ENCODE measurements around the gene NF1.

Gene NF1

DNA sequence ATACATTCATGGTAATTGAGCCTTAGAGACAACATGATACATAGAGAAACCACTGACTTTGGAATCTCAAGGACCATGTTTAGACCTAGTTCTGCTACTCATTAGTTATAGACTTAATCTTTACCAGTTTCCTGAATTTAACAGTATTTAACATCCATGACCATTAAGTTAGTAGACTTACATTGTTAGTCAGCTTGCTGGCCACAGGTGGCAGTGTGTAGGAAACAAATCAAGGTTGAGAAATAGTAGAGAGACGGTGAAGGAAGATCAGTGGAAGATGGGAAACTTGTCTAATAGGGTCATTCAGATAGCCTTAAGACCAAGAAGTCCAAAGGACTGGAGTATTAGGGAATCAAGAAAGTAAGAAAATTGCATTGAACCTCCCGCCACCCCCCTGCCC, 171.3 kb downstream of the NF1 start:
- Histone ChIP-seq H3K9ac (ENCODE audit: low read length) (no peak overlapping the region), H3K56ac (ENCODE audit: low read length) (no peak overlapping the region), H3K27ac (ENCODE audit: low read depth, low read length) (no peak overlapping the region), H3K4me3 (ENCODE audit: low read length) (no peak overlapping the region), H4K8ac (ENCODE audit: low read depth, low read length) (no peak overlapping the region), H3K36me3 (ENCODE audit: control insufficient read depth, insufficient read depth, low read length) (no peaks in the 10 kb centered on the region), H2BK5ac (ENCODE audit: low read length) (no peak overlapping the region), H2BK120ac (ENCODE audit: low read depth, low read length) (no peak overlapping the region), H3K79me2 (ENCODE audit: control insufficient read depth, insufficient read depth, low read length) (no peaks in the 10 kb centered on the region), H3K4me2 (ENCODE audit: low read length) (no peak overlapping the region), H3K23ac (ENCODE audit: low read length) (no peak overlapping the region), H2AK5ac (ENCODE audit: low read length) (no peak overlapping the region), H3K4ac (ENCODE audit: low read depth, low read length) (no peak overlapping the region), H2BK15ac (replicated peaks; ENCODE audit: low read depth) (no peak overlapping the region), H3K79me1 (ENCODE audit: low read length) (no peaks in the 10 kb centered on the region), H3K27me3 (ENCODE audit: insufficient read depth, low read length, poor library complexity) (no peaks in the 10 kb centered on the region), H3K4me1 (ENCODE audit: control insufficient read depth, low read depth, low read length) (peaks cover 1% of the 10 kb centered on the region), H4K5ac (ENCODE audit: low read length) (no peak overlapping the region), H3K18ac (ENCODE audit: low read length) (no peak overlapping the region)
- DNase-seq, result peak; percentile 45
- no CpG with 5 or more reads among the region's 2 CpGs for WGBS (ENCODE audit: extremely low coverage, insufficient coverage, low lambda C conversion rate)

DNA sequence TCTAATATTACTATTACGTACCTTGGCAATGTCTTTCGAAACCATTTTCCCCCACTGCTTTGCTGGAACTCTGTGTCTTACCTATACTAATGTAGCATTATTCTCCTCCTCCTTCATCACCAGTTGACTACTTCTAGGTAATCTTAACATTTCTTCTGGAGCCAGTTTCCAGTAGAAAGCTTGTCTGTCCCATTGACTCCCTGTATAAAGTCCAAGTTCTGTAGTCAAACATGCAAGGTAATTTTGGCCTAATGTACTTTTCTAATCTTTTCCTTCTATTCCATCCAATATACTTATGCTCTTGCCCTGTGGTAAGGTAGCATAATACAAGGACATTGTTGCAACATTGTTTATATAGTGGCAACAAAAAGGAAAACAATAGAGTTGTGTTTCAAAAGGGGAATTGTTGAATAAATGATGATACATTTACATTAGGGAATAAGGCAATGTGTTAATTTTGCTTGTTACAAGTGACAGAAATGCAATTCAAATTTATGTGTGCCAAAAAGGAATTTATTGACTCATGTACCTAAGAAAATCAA, 174.3 kb downstream of the NF1 start:
- Histone ChIP-seq H3K27me3 (ENCODE audit: insufficient read depth, low read length, poor library complexity) (no peaks in the 10 kb centered on the region), H2BK15ac (replicated peaks; ENCODE audit: low read depth) (no peak overlapping the region), H4K8ac (ENCODE audit: low read depth, low read length) (no peak overlapping the region), H3K9ac (ENCODE audit: low read length) (no peak overlapping the region), H2BK5ac (ENCODE audit: low read length) (no peak overlapping the region), H4K5ac (ENCODE audit: low read length) (no peak overlapping the region), H3K4me2 (ENCODE audit: low read length) (no peak overlapping the region), H3K56ac (ENCODE audit: low read length) (no peak overlapping the region), H3K4me3 (ENCODE audit: low read length) (no peak overlapping the region), H3K27ac (ENCODE audit: low read depth, low read length) (peak overlapping the region; percentile 7), H2BK120ac (ENCODE audit: low read depth, low read length) (no peak overlapping the region), H3K79me1 (ENCODE audit: low read length) (no peaks in the 10 kb centered on the region), H3K23ac (ENCODE audit: low read length) (no peak overlapping the region), H2AK5ac (ENCODE audit: low read length) (no peak overlapping the region), H3K18ac (ENCODE audit: low read length) (no peak overlapping the region), H3K36me3 (ENCODE audit: control insufficient read depth, insufficient read depth, low read length) (no peaks in the 10 kb centered on the region), H3K4me1 (ENCODE audit: control insufficient read depth, low read depth, low read length) (peaks cover 1% of the 10 kb centered on the region), H3K79me2 (ENCODE audit: control insufficient read depth, insufficient read depth, low read length) (no peaks in the 10 kb centered on the region), H3K4ac (ENCODE audit: low read depth, low read length) (no peak overlapping the region)
- DNase-seq, result no peak
- no CpG with 5 or more reads among the region's 2 CpGs for WGBS (ENCODE audit: extremely low coverage, insufficient coverage, low lambda C conversion rate)

DNA sequence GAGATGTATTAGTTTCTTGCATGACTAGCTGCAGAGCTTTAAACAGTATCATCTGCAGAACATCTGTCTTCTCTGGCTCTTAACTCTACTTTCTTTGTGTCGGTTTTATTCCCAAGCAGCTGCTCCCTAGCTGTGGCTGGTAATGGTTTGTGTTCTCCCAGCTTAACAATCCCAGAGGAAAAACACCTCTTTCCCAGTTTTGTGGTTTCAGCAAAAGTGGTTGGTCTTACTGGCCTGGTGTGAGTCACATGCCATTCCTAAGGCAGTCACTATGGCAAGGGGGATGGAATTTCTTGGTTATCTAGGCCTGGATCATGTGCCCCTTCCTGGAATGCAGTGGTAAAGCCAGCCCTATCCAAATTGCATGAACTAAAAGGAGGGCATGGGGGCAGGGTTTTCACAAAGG, 174.8 kb downstream of the NF1 start:
- H4K5ac ChIP-seq (ENCODE audit: low read length), result no peak overlapping the region
- no peaks in the 10 kb centered on the region for H3K79me2 ChIP-seq (ENCODE audit: control insufficient read depth, insufficient read depth, low read length)
- no peak overlapping the region for H4K8ac ChIP-seq (ENCODE audit: low read depth, low read length)
- H2BK120ac ChIP-seq (ENCODE audit: low read depth, low read length), result no peak overlapping the region
- no peaks in the 10 kb centered on the region for H3K27me3 ChIP-seq (ENCODE audit: insufficient read depth, low read length, poor library complexity)
- no peak overlapping the region for H3K4me2 ChIP-seq (ENCODE audit: low read length)
- H3K18ac ChIP-seq (ENCODE audit: low read length), result no peak overlapping the region
- H3K4me3 ChIP-seq (ENCODE audit: low read length), result no peak overlapping the region
- peak overlapping the region; percentile 7 for H3K27ac ChIP-seq (ENCODE audit: low read depth, low read length)
- H3K36me3 ChIP-seq (ENCODE audit: control insufficient read depth, insufficient read depth, low read length), result no peaks in the 10 kb centered on the region
- H2BK5ac ChIP-seq (ENCODE audit: low read length), result no peak overlapping the region
- no peaks in the 10 kb centered on the region for H3K79me1 ChIP-seq (ENCODE audit: low read length)
- no peak overlapping the region for H2BK15ac ChIP-seq (replicated peaks; ENCODE audit: low read depth)
- no peak overlapping the region for H2AK5ac ChIP-seq (ENCODE audit: low read length)
- H3K4ac ChIP-seq (ENCODE audit: low read depth, low read length), result no peak overlapping the region
- H3K23ac ChIP-seq (ENCODE audit: low read length), result no peak overlapping the region
- WGBS (ENCODE audit: extremely low coverage, insufficient coverage, low lambda C conversion rate), result no CpG with 5 or more reads among the region's 1 CpG
- H3K9ac ChIP-seq (ENCODE audit: low read length), result no peak overlapping the region
- no peak overlapping the region for H3K56ac ChIP-seq (ENCODE audit: low read length)
- peaks cover 1% of the 10 kb centered on the region for H3K4me1 ChIP-seq (ENCODE audit: control insufficient read depth, low read depth, low read length)
- peak; percentile 96 for DNase-seq

DNA sequence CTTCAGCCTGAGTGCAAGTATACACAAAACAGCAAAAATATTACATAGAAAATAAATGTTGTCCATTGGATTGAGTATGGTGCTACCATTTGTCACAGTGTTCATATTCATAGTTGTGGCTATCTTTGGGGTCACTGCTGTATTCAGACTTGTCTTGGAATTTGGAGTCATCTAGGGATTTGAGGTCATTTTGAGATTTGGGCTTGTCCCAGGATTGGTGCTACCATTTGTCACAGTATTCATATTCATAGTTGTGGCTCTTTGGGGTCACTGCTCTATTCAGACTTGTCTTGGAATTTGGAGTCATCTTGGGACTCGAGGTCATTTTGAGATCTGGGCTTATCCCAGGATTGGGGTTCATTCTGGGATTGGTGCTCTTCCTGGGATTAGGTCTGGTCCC, 177.5 kb downstream of the NF1 start:
- H3K4me1 ChIP-seq (ENCODE audit: control insufficient read depth, low read depth, low read length), result peaks cover 1% of the 10 kb centered on the region
- no peak for DNase-seq
- H2BK5ac ChIP-seq (ENCODE audit: low read length), result no peak overlapping the region
- H3K4me3 ChIP-seq (ENCODE audit: low read length), result no peak overlapping the region
- H4K8ac ChIP-seq (ENCODE audit: low read depth, low read length), result no peak overlapping the region
- H3K27ac ChIP-seq (ENCODE audit: low read depth, low read length), result no peak overlapping the region
- no peaks in the 10 kb centered on the region for H3K36me3 ChIP-seq (ENCODE audit: control insufficient read depth, insufficient read depth, low read length)
- no CpG with 5 or more reads among the region's 1 CpG for WGBS (ENCODE audit: extremely low coverage, insufficient coverage, low lambda C conversion rate)
- no peak overlapping the region for H3K9ac ChIP-seq (ENCODE audit: low read length)
- no peak overlapping the region for H3K4me2 ChIP-seq (ENCODE audit: low read length)
- H2BK120ac ChIP-seq (ENCODE audit: low read depth, low read length), result no peak overlapping the region
- no peak overlapping the region for H3K4ac ChIP-seq (ENCODE audit: low read depth, low read length)
- no peak overlapping the region for H3K56ac ChIP-seq (ENCODE audit: low read length)
- no peak overlapping the region for H3K23ac ChIP-seq (ENCODE audit: low read length)
- no peaks in the 10 kb centered on the region for H3K79me2 ChIP-seq (ENCODE audit: control insufficient read depth, insufficient read depth, low read length)
- H3K18ac ChIP-seq (ENCODE audit: low read length), result no peak overlapping the region
- H3K79me1 ChIP-seq (ENCODE audit: low read length), result no peaks in the 10 kb centered on the region
- no peaks in the 10 kb centered on the region for H3K27me3 ChIP-seq (ENCODE audit: insufficient read depth, low read length, poor library complexity)
- H2BK15ac ChIP-seq (replicated peaks; ENCODE audit: low read depth), result no peak overlapping the region
- no peak overlapping the region for H4K5ac ChIP-seq (ENCODE audit: low read length)
- H2AK5ac ChIP-seq (ENCODE audit: low read length), result no peak overlapping the region

DNA sequence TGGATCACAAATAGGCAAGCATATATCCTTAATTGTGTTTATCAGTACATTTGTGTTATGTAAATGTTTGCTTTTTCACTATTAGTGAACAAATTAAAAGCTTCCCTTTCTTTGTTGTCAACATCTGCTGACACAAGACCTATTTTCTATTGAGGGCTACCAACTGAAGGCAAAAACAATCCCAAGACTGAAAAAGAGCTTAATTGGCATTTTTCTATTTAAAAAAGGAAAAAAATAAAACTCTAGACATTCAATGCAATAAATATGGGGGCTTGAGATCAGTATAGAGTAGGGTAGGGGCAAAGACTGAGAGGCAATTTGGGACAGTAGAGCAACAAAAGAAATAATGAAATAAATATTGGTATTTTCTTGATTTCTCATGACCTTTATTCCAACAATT, 178.0 kb downstream of the NF1 start:
- Histone ChIP-seq H2BK120ac (ENCODE audit: low read depth, low read length) (no peak overlapping the region), H3K18ac (ENCODE audit: low read length) (no peak overlapping the region), H2AK5ac (ENCODE audit: low read length) (no peak overlapping the region), H3K79me2 (ENCODE audit: control insufficient read depth, insufficient read depth, low read length) (no peaks in the 10 kb centered on the region), H2BK5ac (ENCODE audit: low read length) (no peak overlapping the region), H3K4ac (ENCODE audit: low read depth, low read length) (no peak overlapping the region), H3K27ac (ENCODE audit: low read depth, low read length) (no peak overlapping the region), H2BK15ac (replicated peaks; ENCODE audit: low read depth) (no peak overlapping the region), H3K56ac (ENCODE audit: low read length) (no peak overlapping the region), H3K27me3 (ENCODE audit: insufficient read depth, low read length, poor library complexity) (no peaks in the 10 kb centered on the region), H3K9ac (ENCODE audit: low read length) (no peak overlapping the region), H3K4me1 (ENCODE audit: control insufficient read depth, low read depth, low read length) (peaks cover 1% of the 10 kb centered on the region), H3K23ac (ENCODE audit: low read length) (no peak overlapping the region), H4K5ac (ENCODE audit: low read length) (no peak overlapping the region), H3K36me3 (ENCODE audit: control insufficient read depth, insufficient read depth, low read length) (no peaks in the 10 kb centered on the region), H3K4me2 (ENCODE audit: low read length) (no peak overlapping the region), H3K79me1 (ENCODE audit: low read length) (no peaks in the 10 kb centered on the region), H3K4me3 (ENCODE audit: low read length) (no peak overlapping the region), H4K8ac (ENCODE audit: low read depth, low read length) (no peak overlapping the region)
- no peak for DNase-seq

DNA sequence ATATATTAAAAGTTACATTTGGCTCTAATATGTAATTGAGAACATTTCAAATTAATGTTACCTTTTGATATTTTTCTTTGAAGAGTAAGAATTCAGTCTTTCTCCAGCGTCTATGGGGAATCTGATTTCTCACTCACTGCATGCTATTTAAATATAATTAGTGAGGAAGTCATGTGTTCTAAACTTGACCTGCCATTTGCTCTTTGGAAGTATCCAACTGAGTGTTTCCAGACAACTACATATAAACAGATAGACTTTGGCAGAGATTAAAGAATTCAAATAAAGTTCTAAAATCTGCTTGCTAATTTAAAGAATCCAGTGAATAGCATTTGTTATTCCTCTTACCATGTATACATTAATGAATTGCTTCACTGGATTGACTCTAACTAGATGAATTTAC, 178.7 kb downstream of the NF1 start:
- no peak for DNase-seq
- no peak overlapping the region for H3K4me3 ChIP-seq (ENCODE audit: low read length)

More for the DNA sequence above, 178.7 kb downstream of the NF1 start:
- H3K36me3 ChIP-seq (ENCODE audit: control insufficient read depth, insufficient read depth, low read length), result no peaks in the 10 kb centered on the region
- H3K4me2 ChIP-seq (ENCODE audit: low read length), result no peak overlapping the region
- H3K9ac ChIP-seq (ENCODE audit: low read length), result no peak overlapping the region
- no peak overlapping the region for H3K56ac ChIP-seq (ENCODE audit: low read length)
- no peaks in the 10 kb centered on the region for H3K79me2 ChIP-seq (ENCODE audit: control insufficient read depth, insufficient read depth, low read length)
- H2BK5ac ChIP-seq (ENCODE audit: low read length), result no peak overlapping the region
- no peak overlapping the region for H2BK15ac ChIP-seq (replicated peaks; ENCODE audit: low read depth)
- H3K79me1 ChIP-seq (ENCODE audit: low read length), result no peaks in the 10 kb centered on the region
- no peak overlapping the region for H4K5ac ChIP-seq (ENCODE audit: low read length)
- no peak overlapping the region for H3K18ac ChIP-seq (ENCODE audit: low read length)
- H3K4ac ChIP-seq (ENCODE audit: low read depth, low read length), result no peak overlapping the region
- H3K27me3 ChIP-seq (ENCODE audit: insufficient read depth, low read length, poor library complexity), result no peaks in the 10 kb centered on the region
- H3K4me1 ChIP-seq (ENCODE audit: control insufficient read depth, low read depth, low read length), result peaks cover 1% of the 10 kb centered on the region
- no peak overlapping the region for H4K8ac ChIP-seq (ENCODE audit: low read depth, low read length)
- no peak overlapping the region for H2AK5ac ChIP-seq (ENCODE audit: low read length)
- H3K27ac ChIP-seq (ENCODE audit: low read depth, low read length), result no peak overlapping the region
- no CpG with 5 or more reads among the region's 1 CpG for WGBS (ENCODE audit: extremely low coverage, insufficient coverage, low lambda C conversion rate)
- H3K23ac ChIP-seq (ENCODE audit: low read length), result no peak overlapping the region
- no peak overlapping the region for H2BK120ac ChIP-seq (ENCODE audit: low read depth, low read length)
